ENCODE measurements around the gene CROCC2. TPM values are rescaled to one million over a fixed set of nuclear protein-coding genes. Genes with fewer than 3 reads are reported as not detected.

CROCC2 gene
- total and polyA plus RNA-seq, 10 of the 15 experiments (the other 5 are each of a cell fraction or from before 2014, with no cell fraction given): not detected

DNA sequence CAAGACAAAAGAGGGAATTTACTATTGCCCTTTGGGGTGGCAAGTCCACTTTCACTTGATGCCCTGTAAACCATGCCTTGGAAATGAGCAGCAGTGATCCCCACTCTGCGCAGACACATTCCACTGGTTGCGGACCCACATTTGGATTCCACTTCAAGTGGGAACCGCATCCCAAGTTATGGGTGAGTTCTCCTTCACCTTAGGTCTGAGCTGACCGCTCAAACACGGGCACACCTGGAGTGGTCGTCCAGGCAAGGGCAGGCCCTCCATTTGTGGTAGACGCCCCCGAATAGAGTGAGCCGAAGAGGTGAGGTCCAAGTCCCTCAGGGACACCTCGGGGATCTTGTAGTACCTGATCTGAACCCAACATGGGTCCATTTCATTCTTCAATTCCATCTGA is 47.3 kb upstream of the CROCC2 start:
- RAD21 ChIA-PET (ENCODE audit: unreplicated experiment): no interaction called here
- TF ChIP-seq MTA2 (IDR thresholded peaks at IDR 0.05; ENCODE audit: low read depth) (no peak), WRNIP1 (IDR thresholded peaks at IDR 0.05; ENCODE audit: borderline replicate concordance, low read depth, low read length) (no peak), KLF5 (IDR thresholded peaks at IDR 0.05; ENCODE audit: partially characterized antibody) (no peak), MEF2A (IDR thresholded peaks at IDR 0.05; ENCODE audit: insufficient read depth, low read depth, low read length) (no peak), TARDBP (IDR thresholded peaks at IDR 0.05; ENCODE audit: borderline replicate concordance) (no peak), STAT1 (conservative IDR thresholded peaks at IDR 0.05) (no peak), RUNX3 (IDR thresholded peaks at IDR 0.05; ENCODE audit: low read length) (no peak), SREBF2 (IDR thresholded peaks at IDR 0.05; ENCODE audit: low read length) (no peak), NFYA (IDR thresholded peaks at IDR 0.05; ENCODE audit: borderline replicate concordance, low read depth, low read length) (no peak), EP300 (IDR thresholded peaks at IDR 0.05; ENCODE audit: borderline replicate concordance in 1 of 2, control insufficient read depth in 1 of 2, low read depth in 2 of 2, low read length in 2 of 2) (no peak), FOS (IDR thresholded peaks at IDR 0.05; ENCODE audit: borderline replicate concordance, extremely low read depth, insufficient read length) (no peak), NR2F1 (conservative IDR thresholded peaks at IDR 0.05) (no peak), ZBED1 (IDR thresholded peaks at IDR 0.05; ENCODE audit: borderline replicate concordance) (no peak), RELB (IDR thresholded peaks at IDR 0.05; ENCODE audit: low read depth) (no peak), CHD4 (IDR thresholded peaks at IDR 0.05) (no peak), ESRRA (IDR thresholded peaks at IDR 0.05; ENCODE audit: low read length) (no peak), POLR2A (IDR thresholded peaks at IDR 0.05; ENCODE audit: low read depth, low read length) (no peak), TCF3 (IDR thresholded peaks at IDR 0.05; ENCODE audit: borderline replicate concordance, insufficient read depth, low read depth, low read length) (no peak), ZNF274 (IDR thresholded peaks at IDR 0.05; ENCODE audit: insufficient read depth, insufficient read length) (no peak)
- Histone ChIP-seq H4K20me1 (ENCODE audit: control insufficient read depth, insufficient read depth) (no peaks in the 10 kb centered on the region), H3K4me1 (ENCODE audit: control insufficient read depth, insufficient read depth, low read length) (no peaks in the 10 kb centered on the region), H3K9ac (ENCODE audit: control insufficient read depth, insufficient read depth, low read length) (no peak overlapping the region), H3K27ac (ENCODE audit: control insufficient read depth, insufficient read depth) (no peak overlapping the region), H3K79me2 (ENCODE audit: control insufficient read depth, insufficient read depth, low read length) (no peaks in the 10 kb centered on the region), H3K4me3 (no peak overlapping the region), H3K4me2 (ENCODE audit: control insufficient read depth, insufficient read depth) (no peak overlapping the region), H3K36me3 (ENCODE audit: control insufficient read depth in 2 of 2, insufficient read depth in 2 of 2, low read length in 1 of 2) (no peaks in the 10 kb centered on the region), H2AFZ (ENCODE audit: control insufficient read depth, low read depth, low read length) (no peak overlapping the region), H3K9me3 (replicated peaks; ENCODE audit: control insufficient read depth, insufficient read depth, low read length) (peaks cover 1% of the 10 kb centered on the region; the same call in 1 of the 3 replicates), H3K27me3 (replicated peaks in 1 of 2; ENCODE audit: control insufficient read depth in 2 of 2, insufficient read depth in 2 of 2, low read length in 1 of 2) (peaks cover 1 to 6% of the 10 kb centered on the region in 2 experiments; a peak in 2 of 4 replicates)
- no peak for ATAC-seq
- BruUV-seq (replicated peaks): no TSS peak
- no peak for DNase-seq (ENCODE audit: low read depth, low spot score)
- POLR2A ChIA-PET: no interaction called here
- intact Hi-C loops (cut with micrococcal nuclease; ENCODE audit: unreplicated experiment) (loop anchor here (10.0 kb wide), 1 partner anchor 356 kb away; no protein-coding TSS in a partner anchor), in situ Hi-C loops (cut with MboI) (loop anchor here (10.0 kb wide), 1 partner anchor 796 kb away; no protein-coding TSS in a partner anchor)
- CTCF ChIA-PET: no interaction called here
- 26% methylated on average over 10 of the region's 10 CpGs for WGBS (ENCODE audit: insufficient coverage, insufficient replicate concordance, low lambda C conversion rate, missing lambda C conversion rate)
- SMC1A ChIA-PET (ENCODE audit: uncharacterized antibody, unreplicated experiment): no interaction called here
- no peak for FAIRE-seq

Measured in GM12878 (cell line).